ENCODE results near the gene MTHFSD. TPM values are rescaled to one million over a fixed set of nuclear protein-coding genes. Genes with fewer than 3 reads are reported as not detected.

The MTHFSD gene
- total RNA-seq, 1 donor from 2014 or later: 31.8 TPM

- intact Hi-C loops (cut with micrococcal nuclease): loop anchor here (5.0 kb wide), 1 partner anchor 294 kb away; no protein-coding TSS in a partner anchor
- H3K27ac Mint-ChIP-seq: no peak overlapping the region
- no peaks in the 10 kb centered on the region for H3K36me3 Mint-ChIP-seq (ENCODE audit: low read depth)
- DNase-seq (ENCODE audit: low spot score): no peak
- H3K9me3 Mint-ChIP-seq: no peaks in the 10 kb centered on the region
- H3K4me3 Mint-ChIP-seq: peak overlapping the region; percentile 47
- H3K27me3 Mint-ChIP-seq (ENCODE audit: insufficient read depth): peaks cover 52% of the 10 kb centered on the region
- peaks cover 5% of the 10 kb centered on the region for H3K4me1 Mint-ChIP-seq (ENCODE audit: low read depth)
Measured at GRCh38 chr16:86578611-86579267, 23.7 kb upstream of the MTHFSD start.

GRCh38 chr16:86578061-86578599 is 23.1 kb upstream of the MTHFSD start, which contains the start of gene FOXL1:
FOXL1 (plus strand) TSS chr16:86578549; CDS start chr16:86578724, 175 bp downstream.
- peaks cover 58% of the 10 kb centered on the region for H3K27me3 Mint-ChIP-seq (ENCODE audit: insufficient read depth)
- H3K36me3 Mint-ChIP-seq (ENCODE audit: low read depth): no peaks in the 10 kb centered on the region
- H3K9me3 Mint-ChIP-seq: no peaks in the 10 kb centered on the region
- H3K4me1 Mint-ChIP-seq (ENCODE audit: low read depth): peaks cover 5% of the 10 kb centered on the region
- peak within 1 kb of the TSS; percentile 47 for H3K4me3 Mint-ChIP-seq
- intact Hi-C loops (cut with micrococcal nuclease): loop anchor here (5.0 kb wide), 1 partner anchor 294 kb away; no protein-coding TSS in a partner anchor
- no peak within 1 kb of the TSS for H3K27ac Mint-ChIP-seq
- DNase-seq (ENCODE audit: low spot score): no peak

- intact Hi-C loops (cut with micrococcal nuclease): loop anchor here (5.0 kb wide), 1 partner anchor 295 kb away; no protein-coding TSS in a partner anchor
- no peak for DNase-seq (ENCODE audit: low spot score)
- Mint-ChIP-seq H3K4me3 (no peak overlapping the region), H3K27ac (no peak overlapping the region), H3K36me3 (ENCODE audit: low read depth) (no peaks in the 10 kb centered on the region), H3K27me3 (ENCODE audit: insufficient read depth) (peaks cover 62% of the 10 kb centered on the region), H3K4me1 (ENCODE audit: low read depth) (peaks cover 5% of the 10 kb centered on the region), H3K9me3 (no peaks in the 10 kb centered on the region)
Measured at GRCh38 chr16:86577314-86577971, 22.4 kb upstream of the MTHFSD start.

GRCh38 chr16:86576591-86577313 is 21.7 kb upstream of the MTHFSD start:
- Mint-ChIP-seq H3K27ac (no peak overlapping the region), H3K27me3 (ENCODE audit: insufficient read depth) (peaks cover 64% of the 10 kb centered on the region), H3K36me3 (ENCODE audit: low read depth) (no peaks in the 10 kb centered on the region), H3K4me1 (ENCODE audit: low read depth) (peaks cover 5% of the 10 kb centered on the region), H3K9me3 (no peaks in the 10 kb centered on the region), H3K4me3 (peak overlapping the region; percentile 75)
- intact Hi-C loops (cut with micrococcal nuclease): loop anchor here (1.0 to 5.0 kb wide), 3 partner anchors 13 to 296 kb away; no protein-coding TSS in a partner anchor
- DNase-seq (ENCODE audit: low spot score): no peak

- peaks cover 5% of the 10 kb centered on the region for H3K4me1 Mint-ChIP-seq (ENCODE audit: low read depth)
- H3K4me3 Mint-ChIP-seq: peak overlapping the region; percentile 75
- DNase-seq (ENCODE audit: low spot score): peak; percentile 32
- H3K27me3 Mint-ChIP-seq (ENCODE audit: insufficient read depth): peaks cover 62% of the 10 kb centered on the region
- no peak overlapping the region for H3K27ac Mint-ChIP-seq
- H3K9me3 Mint-ChIP-seq: no peaks in the 10 kb centered on the region
- no peaks in the 10 kb centered on the region for H3K36me3 Mint-ChIP-seq (ENCODE audit: low read depth)
- intact Hi-C loops (cut with micrococcal nuclease): loop anchor here (1.0 to 5.0 kb wide), 3 partner anchors 13 to 296 kb away; no protein-coding TSS in a partner anchor
Measured at GRCh38 chr16:86575754-86576557, 20.9 kb upstream of the MTHFSD start.

GRCh38 chr16:86575095-86575685 is 20.2 kb upstream of the MTHFSD start:
- Mint-ChIP-seq H3K4me1 (ENCODE audit: low read depth) (peaks cover 5% of the 10 kb centered on the region), H3K27ac (no peak overlapping the region), H3K27me3 (ENCODE audit: insufficient read depth) (peaks cover 62% of the 10 kb centered on the region), H3K9me3 (no peaks in the 10 kb centered on the region), H3K36me3 (ENCODE audit: low read depth) (no peaks in the 10 kb centered on the region), H3K4me3 (peak overlapping the region; percentile 75)
- DNase-seq (ENCODE audit: low spot score): no peak
- intact Hi-C loops (cut with micrococcal nuclease): loop anchor here (5.0 kb wide), 1 partner anchor 297 kb away; no protein-coding TSS in a partner anchor

GRCh38 chr16:86574646-86575045 is 19.6 kb upstream of the MTHFSD start:
- Mint-ChIP-seq H3K4me1 (ENCODE audit: low read depth) (peaks cover 5% of the 10 kb centered on the region), H3K9me3 (no peaks in the 10 kb centered on the region)

GRCh38 chr16:86573646-86574508 is 18.8 kb upstream of the MTHFSD start:
- DNase-seq (ENCODE audit: low spot score): no peak
- intact Hi-C loops (cut with micrococcal nuclease): loop anchor here (5.0 kb wide), 1 partner anchor 88 kb away; no protein-coding TSS in a partner anchor
- H3K27me3 Mint-ChIP-seq (ENCODE audit: insufficient read depth): peaks cover 67% of the 10 kb centered on the region
- H3K4me3 Mint-ChIP-seq: no peak overlapping the region
- no peaks in the 10 kb centered on the region for H3K36me3 Mint-ChIP-seq (ENCODE audit: low read depth)
- H3K4me1 Mint-ChIP-seq (ENCODE audit: low read depth): peaks cover 5% of the 10 kb centered on the region
- H3K9me3 Mint-ChIP-seq: no peaks in the 10 kb centered on the region
- no peak overlapping the region for H3K27ac Mint-ChIP-seq

More at GRCh38 chr16:86574646-86575045, 19.6 kb upstream of the MTHFSD start:
- no peak for DNase-seq (ENCODE audit: low spot score)
- Mint-ChIP-seq H3K4me3 (no peak overlapping the region), H3K27me3 (ENCODE audit: insufficient read depth) (peaks cover 63% of the 10 kb centered on the region), H3K27ac (no peak overlapping the region), H3K36me3 (ENCODE audit: low read depth) (no peaks in the 10 kb centered on the region)
- intact Hi-C loops (cut with micrococcal nuclease): loop anchor here (5.0 kb wide), 2 partner anchors 88 to 298 kb away; no protein-coding TSS in a partner anchor

- no peak for DNase-seq (ENCODE audit: low spot score)
- H3K4me1 Mint-ChIP-seq (ENCODE audit: low read depth): peaks cover 5% of the 10 kb centered on the region
- intact Hi-C loops (cut with micrococcal nuclease): loop anchor here (5.0 kb wide), 1 partner anchor 89 kb away; no protein-coding TSS in a partner anchor
- H3K4me3 Mint-ChIP-seq: no peak overlapping the region
- no peak overlapping the region for H3K27ac Mint-ChIP-seq
- H3K9me3 Mint-ChIP-seq: no peaks in the 10 kb centered on the region
- H3K27me3 Mint-ChIP-seq (ENCODE audit: insufficient read depth): peaks cover 66% of the 10 kb centered on the region
- H3K36me3 Mint-ChIP-seq (ENCODE audit: low read depth): no peaks in the 10 kb centered on the region
Measured at GRCh38 chr16:86573215-86573614, 18.2 kb upstream of the MTHFSD start.

GRCh38 chr16:86572606-86573005 is 17.6 kb upstream of the MTHFSD start:
- Mint-ChIP-seq H3K27ac (no peak overlapping the region), H3K36me3 (ENCODE audit: low read depth) (no peaks in the 10 kb centered on the region)
- intact Hi-C loops (cut with micrococcal nuclease): loop anchor here (5.0 kb wide), 1 partner anchor 90 kb away; no protein-coding TSS in a partner anchor

GRCh38 chr16:86572041-86572521 is 17.0 kb upstream of the MTHFSD start:
- H3K4me3 Mint-ChIP-seq: no peak overlapping the region
- intact Hi-C loops (cut with micrococcal nuclease): loop anchor here (5.0 kb wide), 1 partner anchor 90 kb away; no protein-coding TSS in a partner anchor
- no peak overlapping the region for H3K27ac Mint-ChIP-seq
- H3K4me1 Mint-ChIP-seq (ENCODE audit: low read depth): peaks cover 5% of the 10 kb centered on the region
- no peaks in the 10 kb centered on the region for H3K9me3 Mint-ChIP-seq
- no peak for DNase-seq (ENCODE audit: low spot score)
- peaks cover 62% of the 10 kb centered on the region for H3K27me3 Mint-ChIP-seq (ENCODE audit: insufficient read depth)
- H3K36me3 Mint-ChIP-seq (ENCODE audit: low read depth): no peaks in the 10 kb centered on the region

More at GRCh38 chr16:86572606-86573005, 17.6 kb upstream of the MTHFSD start:
- Mint-ChIP-seq H3K9me3 (no peaks in the 10 kb centered on the region), H3K4me1 (ENCODE audit: low read depth) (peaks cover 5% of the 10 kb centered on the region), H3K27me3 (ENCODE audit: insufficient read depth) (peaks cover 61% of the 10 kb centered on the region), H3K4me3 (no peak overlapping the region)
- DNase-seq (ENCODE audit: low spot score): no peak
